Stimulated activated CD8-positive, alpha-beta memory T cell treated with anti-CD3 and anti-CD28 coated beads, Interleukin-2, amount 100 ng/mL, for 1 hour (primary cell): ENCODE results near the gene MEX3D.
"Not testable (repeated sequence)": the region's sequence is repeated elsewhere in the genome, so short reads cannot be mapped to it uniquely, and the experiment has no call there.

Experiments used
- DNase-seq, 2 donors: peaks; one replicate each; pipeline ENCODE4 v3.0.0-alpha.2; 2020; ENCODE audit warnings: low read depth in 2 of 2

The MEX3D gene

DNA sequence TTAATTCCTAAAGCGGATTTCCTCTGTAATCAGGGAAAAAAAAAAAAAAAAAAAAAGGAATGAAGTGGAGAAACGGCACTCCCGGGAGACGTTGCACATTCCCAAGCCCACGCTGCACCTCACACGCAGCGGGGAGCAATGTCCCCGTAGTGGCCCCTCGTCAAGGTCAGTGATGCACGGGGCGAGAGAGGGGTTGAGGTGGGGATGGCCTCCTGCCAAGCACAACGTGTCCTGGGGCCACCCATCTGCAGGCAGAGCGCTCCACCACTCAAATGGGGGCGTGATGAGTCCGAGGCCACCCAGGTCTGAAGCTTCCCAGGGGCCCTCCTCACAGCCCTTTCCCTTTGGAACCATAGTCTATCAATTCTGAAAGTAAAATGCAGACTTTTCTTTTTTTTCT, 29.1 kb downstream of the MEX3D start:
- no peak for DNase-seq

- not testable (repeated sequence) for DNase-seq
These were observed 32.4 kb downstream of the MEX3D start for GRCh38 chr19:1535699-1536098.

GRCh38 chr19:1534972-1535371, 33.2 kb downstream of the MEX3D start:
- no peak for DNase-seq

DNA sequence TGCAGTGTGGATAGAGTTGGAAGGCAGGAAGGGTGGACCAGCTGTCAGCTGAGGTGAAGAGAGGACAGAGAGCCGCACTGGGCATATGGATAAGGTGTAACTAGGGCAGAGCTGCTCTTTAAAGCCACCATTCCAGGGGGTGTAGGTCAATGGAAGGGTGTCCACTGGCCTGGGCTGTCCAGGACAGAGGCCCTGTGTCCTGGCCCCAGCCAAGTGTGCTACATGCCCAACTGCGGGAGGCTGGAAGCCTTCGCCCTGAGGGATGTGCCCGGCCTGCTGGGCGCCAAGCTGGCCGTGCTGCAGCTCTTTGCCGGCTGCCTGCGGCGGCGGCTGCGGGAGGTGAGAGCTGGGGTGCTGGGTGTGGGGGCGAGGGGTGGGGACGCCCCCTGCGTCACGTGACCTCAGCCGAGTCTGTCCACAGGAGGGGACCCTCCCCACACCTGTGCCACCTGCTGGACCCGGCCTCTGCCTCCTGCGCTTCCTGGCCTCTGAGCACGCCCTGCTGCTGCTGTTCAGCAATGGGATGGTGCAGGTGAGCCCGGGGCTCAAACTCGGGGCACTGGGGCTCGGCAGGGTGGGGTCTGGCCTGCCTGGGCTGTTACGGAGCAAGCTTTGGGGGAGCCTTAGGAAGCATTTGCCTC, 34.5 kb downstream of the MEX3D start:
- no peak for DNase-seq

DNA sequence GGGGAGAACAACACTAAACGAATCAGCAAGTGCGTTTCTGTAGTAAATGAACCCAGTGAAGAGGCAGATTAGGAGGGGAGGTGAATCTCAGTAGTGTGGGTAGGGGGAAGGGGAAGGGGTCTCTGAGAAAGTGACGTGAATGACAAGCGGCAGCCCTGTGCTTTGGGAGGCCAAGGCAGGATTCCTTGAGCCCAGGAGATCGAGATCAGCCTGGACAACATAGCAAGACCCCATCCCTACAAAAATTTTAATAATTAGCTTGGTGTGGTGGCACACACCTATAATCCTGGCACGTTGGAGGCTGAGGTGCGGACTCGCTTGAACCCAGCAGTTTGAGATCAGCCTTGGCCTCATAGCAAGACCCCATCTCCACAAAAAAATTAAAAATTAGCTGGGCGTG, 36.1 kb downstream of the MEX3D start:
- DNase-seq, result no peak

GRCh38 chr19:1531587-1531986, 36.5 kb downstream of the MEX3D start:
- no peak for DNase-seq

GRCh38 chr19:1530856-1531255, 37.3 kb downstream of the MEX3D start:
- not testable (repeated sequence) for DNase-seq

- DNase-seq, result no peak
These were observed 38.7 kb downstream of the MEX3D start for GRCh38 chr19:1529430-1529816.

DNA sequence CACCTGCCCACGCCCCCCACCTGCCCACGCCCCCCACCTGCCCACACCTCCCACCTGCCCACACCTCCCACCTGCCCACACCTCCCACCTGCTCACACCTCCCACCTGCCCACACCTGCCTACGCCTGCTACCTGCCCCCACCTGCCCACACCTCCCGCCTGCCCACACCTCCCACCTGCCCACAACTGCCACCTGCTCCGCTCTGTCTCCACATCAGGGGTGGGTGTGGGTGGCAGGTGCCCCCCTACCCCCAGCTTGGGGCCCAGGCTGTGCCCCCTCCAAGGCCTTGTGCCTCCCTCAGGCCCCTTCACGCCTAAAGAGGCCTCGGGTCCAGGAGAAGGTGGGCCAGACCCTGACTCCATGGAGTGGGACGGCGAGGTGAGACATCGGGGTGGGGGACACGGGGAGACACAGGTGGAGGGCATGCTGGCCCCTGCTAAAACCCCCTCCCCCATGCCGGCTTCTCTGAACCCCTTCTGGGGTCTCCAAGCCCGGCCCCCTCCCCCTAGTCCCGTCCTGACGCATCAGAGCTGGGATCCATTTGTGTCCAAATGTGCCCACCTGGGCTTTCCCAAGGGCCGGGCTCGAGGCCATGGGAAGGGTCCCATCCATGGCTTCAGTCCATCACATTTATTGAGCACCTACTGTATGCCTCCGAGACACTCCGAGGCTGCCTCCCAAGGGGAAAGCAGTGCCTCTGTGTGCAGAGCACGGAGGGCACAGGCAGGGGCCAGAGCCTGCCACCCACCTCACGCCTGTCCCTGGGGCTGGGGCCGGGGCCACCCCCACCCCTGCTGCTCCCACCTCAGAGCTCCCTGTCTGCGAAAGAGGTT, 39.3 kb downstream of the MEX3D start:
- no peak for DNase-seq

- DNase-seq, result no peak
These were observed 40.3 kb downstream of the MEX3D start for GRCh38 chr19:1527650-1528309.

DNA sequence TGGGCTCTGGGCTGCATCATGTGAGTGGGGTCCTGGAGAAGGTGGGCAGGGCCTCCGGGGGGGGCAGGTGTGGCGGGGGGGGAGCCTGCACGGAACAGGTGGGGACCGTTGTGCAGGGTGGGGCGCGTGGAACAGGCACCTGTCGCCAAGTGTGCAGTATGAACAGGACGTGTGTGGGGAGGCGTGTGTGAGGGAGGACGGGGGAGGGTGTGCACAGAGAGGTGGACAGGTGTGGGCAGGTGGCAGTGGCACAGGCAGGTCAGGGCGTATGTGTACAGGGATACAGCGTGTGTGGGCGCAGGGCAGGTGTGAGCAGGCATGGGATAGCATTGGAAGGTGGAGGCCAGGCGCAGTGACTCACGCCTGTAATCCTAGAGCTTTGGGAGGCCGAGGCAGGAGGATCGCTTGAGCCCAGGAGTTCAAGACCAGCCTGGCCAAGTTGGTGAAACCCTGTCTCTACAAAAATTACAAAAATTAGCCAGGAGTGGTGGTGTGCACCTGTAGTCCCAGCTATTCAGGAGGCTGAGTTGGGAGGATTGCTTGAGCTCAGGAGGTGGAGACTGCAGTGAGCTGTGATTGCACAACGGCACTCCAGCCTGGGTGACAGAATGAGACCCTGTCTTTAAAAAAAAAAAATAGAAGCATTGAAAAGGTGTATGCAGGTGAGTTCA, 41.0 kb downstream of the MEX3D start:
- no peak for DNase-seq

- no peak for DNase-seq
These were observed 41.9 kb downstream of the MEX3D start for GRCh38 chr19:1526066-1526778.

GRCh38 chr19:1525343-1525742, 42.8 kb downstream of the MEX3D start:
- DNase-seq, result no peak

- DNase-seq, result no peak
These were observed 43.2 kb downstream of the MEX3D start for GRCh38 chr19:1524972-1525325.

DNA sequence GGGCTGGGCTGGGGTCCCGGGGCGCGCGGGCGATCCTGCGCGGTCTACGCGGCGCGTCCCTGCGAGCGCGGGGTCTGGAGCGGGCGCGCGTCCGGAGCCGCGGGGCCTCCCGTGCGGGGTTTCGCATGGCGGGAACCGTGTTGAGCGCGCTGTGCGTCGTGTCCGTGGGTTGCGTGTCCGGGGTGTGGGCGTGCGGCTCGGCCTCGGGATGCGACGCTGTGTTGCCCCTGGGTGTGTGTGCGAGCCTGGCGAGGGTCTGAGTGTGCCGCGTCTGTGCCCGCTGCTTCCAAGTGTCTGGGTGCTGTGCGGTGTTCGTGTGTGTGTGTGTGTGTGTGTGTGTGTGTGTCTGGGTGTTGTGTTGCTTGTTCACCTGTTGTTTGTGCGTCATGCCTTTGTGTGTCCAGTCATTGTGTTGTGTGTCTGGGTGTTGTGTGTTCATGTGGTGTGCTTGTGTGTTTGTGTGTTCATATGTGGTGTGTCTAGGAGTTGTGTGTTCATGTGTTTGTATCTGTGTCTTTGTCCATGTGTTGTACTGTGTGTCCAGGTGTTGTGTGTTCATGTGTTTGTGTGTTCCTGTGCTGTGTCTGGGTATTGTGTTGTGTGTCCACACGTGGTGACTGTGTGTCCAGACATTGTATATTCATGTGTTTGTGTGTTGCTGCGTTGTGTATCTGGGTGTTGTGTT, 43.7 kb downstream of the MEX3D start:
- DNase-seq, result no peak

DNA sequence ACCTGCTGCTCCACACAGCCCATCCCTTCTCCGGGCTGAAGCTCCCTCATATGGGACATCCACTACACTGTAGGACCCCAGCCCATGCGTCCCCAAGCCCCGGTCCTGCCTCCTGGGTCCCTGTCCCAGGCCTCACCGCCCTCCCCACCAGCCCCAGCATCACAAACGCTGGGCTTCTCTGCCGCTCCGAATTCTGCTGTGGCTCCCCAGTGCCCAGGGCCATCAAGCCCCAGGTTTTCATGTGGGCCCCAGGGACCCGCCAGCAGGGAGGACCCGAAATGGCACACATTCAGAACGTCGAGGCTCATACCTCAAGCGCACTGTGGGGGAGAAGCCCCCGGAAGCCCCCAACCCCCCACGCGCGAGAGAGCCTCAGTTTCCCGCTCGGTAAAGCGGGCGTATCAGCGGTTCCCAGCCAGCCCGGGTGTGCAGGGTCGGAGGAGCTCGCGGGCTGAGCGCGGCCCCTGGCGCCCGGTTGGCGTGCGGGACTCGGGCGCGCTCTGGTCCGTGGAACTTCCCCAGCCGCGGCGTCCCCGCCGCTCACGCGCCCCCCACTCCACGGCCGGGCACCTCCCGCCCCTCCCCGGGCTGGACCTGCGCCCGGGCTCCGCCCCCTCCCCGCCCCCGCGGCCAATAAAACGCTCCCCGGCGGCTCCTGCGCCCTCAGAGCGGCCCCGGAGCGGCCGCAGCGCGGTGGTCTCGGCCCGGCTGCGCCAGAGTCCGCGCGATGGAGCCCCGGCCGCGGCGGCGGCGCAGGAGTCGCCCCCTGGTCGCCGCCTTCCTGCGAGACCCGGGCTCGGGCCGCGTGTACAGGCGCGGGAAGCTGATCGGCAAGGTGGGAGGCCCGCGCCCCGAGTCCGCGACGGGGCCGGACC, 44.5 kb downstream of the MEX3D start, which contains the start of gene PLK5:
Gene PLK5, plus strand, starts transcription at position 666 of the 875 bp plus-strand sequence. CDS start 2,920 bp downstream, outside the sequence.
- DNase-seq, result no peak

GRCh38 chr19:1522838-1523237, 45.3 kb downstream of the MEX3D start:
- DNase-seq, result no peak

DNA sequence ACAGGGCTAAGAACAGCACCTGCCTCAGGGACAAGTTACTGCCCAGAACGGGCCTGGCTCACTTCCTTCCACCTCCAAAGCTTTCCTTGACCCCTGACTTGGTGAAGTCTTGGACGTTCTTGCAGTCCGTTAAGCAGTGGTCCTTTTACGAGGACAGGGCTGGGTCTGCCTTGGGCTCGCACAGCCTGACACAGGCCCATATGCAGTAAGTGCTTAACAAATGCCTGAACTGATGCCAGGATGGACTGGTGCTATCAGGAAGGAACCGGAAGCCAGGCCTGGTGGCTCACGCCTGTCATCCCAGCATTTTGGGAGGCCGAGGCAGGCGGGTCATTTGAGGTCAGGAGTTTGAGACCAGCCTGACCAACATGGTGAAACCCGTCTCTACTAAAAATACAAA, 46.1 kb downstream of the MEX3D start:
- DNase-seq, result no peak

DNA sequence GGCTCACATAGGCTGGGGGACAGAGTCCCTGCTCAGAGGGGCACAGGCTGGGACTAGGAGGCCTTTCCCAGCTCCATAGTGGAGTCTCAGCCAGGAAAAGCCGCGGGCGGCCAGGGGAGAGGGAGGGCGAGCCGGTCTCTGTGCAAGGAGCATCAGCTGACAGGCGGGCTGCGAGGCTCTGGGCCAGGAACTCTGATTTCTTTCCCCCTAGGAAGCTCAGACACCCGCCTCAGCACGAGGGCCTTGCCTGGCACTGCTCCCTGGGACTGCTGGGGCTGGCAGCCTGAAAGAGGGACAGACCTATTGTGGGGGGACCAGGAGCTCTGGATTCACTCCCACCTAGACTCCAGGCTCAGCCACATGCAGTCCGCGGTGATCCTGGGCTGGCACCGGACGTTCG, 46.5 kb downstream of the MEX3D start:
- no peak for DNase-seq

- DNase-seq, result no peak
These were observed 47.8 kb downstream of the MEX3D start for GRCh38 chr19:1520203-1520780.
